HEK293T (cell line): ENCODE data around the gene TTC9.

ENCODE experiments used
- CTCF ChIA-PET: fragments of 350-600 bp; formaldehyde crosslinking; extraction: SDS; loops from one replicate; lab custom pipeline; 2021; ENCODE audit warnings: antibody characterized with exemption, inconsistent platforms; lab: Yijun Ruan, JAX
- POLR2A ChIA-PET: fragments of 350-600 bp; formaldehyde crosslinking; extraction: SDS; loops from one replicate; lab custom pipeline; 2020; ENCODE audit warnings: antibody characterized with exemption, inconsistent platforms; lab: Yijun Ruan, JAX
- DNase-seq: peaks from one replicate; pipeline ENCODE4 v3.0.0; 2012; ENCODE audit warnings: mixed read lengths; ENCODE audit errors: extremely low spot score
- ARNT ChIP-seq: fragments of 450-650 bp; IDR thresholded peaks from 2 replicates; pipeline ENCODE4 v1.6.1; 2017; ENCODE audit warnings: mild to moderate bottlenecking
- BHLHE40 ChIP-seq: fragments of 450-650 bp; IDR thresholded peaks from 2 replicates; pipeline ENCODE4 v1.6.1; 2016; ENCODE audit warnings: mild to moderate bottlenecking, moderate library complexity, borderline replicate concordance
- CTBP1 ChIP-seq: fragments of 450-650 bp; IDR thresholded peaks from 2 replicates; pipeline ENCODE4 v1.6.1; 2016; ENCODE audit warnings: borderline replicate concordance
- ELF4 ChIP-seq: fragments of 450-650 bp; IDR thresholded peaks from 2 replicates; pipeline ENCODE4 v1.6.1; 2017; ENCODE audit warnings: antibody characterized with exemption
- FOXA1 ChIP-seq: fragments of 450-650 bp; IDR thresholded peaks from 2 replicates; pipeline ENCODE4 v1.6.1; 2016; ENCODE audit warnings: mild to moderate bottlenecking
- FOXK2 ChIP-seq: fragments of 450-650 bp; IDR thresholded peaks from 2 replicates; pipeline ENCODE4 v1.6.1; 2016; ENCODE audit warnings: mild to moderate bottlenecking
- FOXM1 ChIP-seq: fragments of 450-650 bp; IDR thresholded peaks from 2 replicates; pipeline ENCODE4 v1.6.1; 2017; ENCODE audit warnings: mild to moderate bottlenecking, borderline replicate concordance
- HDGF ChIP-seq: fragments of 450-650 bp; IDR thresholded peaks from 2 replicates; pipeline ENCODE4 v1.6.1; 2017; ENCODE audit warnings: antibody characterized with exemption, borderline replicate concordance
- L3MBTL2 ChIP-seq: fragments of 450-650 bp; conservative IDR thresholded peaks from 2 replicates; pipeline ENCODE4 v1.6.1; 2016; ENCODE audit warnings: mild to moderate bottlenecking
- LEF1 ChIP-seq: fragments of 450-650 bp; IDR thresholded peaks from 2 replicates; pipeline ENCODE4 v1.6.1; 2017; ENCODE audit warnings: mild to moderate bottlenecking, borderline replicate concordance
- NFRKB ChIP-seq: fragments of 450-650 bp; IDR thresholded peaks from 2 replicates; pipeline ENCODE4 v1.6.1; 2016; ENCODE audit warnings: mild to moderate bottlenecking, moderate library complexity
- SP1 ChIP-seq: fragments of 450-650 bp; IDR thresholded peaks from 2 replicates; pipeline ENCODE4 v1.6.1; 2017
- SUZ12 ChIP-seq: fragments of 450-650 bp; IDR thresholded peaks from 2 replicates; pipeline ENCODE4 v1.6.1; 2016; ENCODE audit warnings: mild to moderate bottlenecking
- TARDBP ChIP-seq: fragments of 450-650 bp; IDR thresholded peaks from 2 replicates; pipeline ENCODE4 v1.6.1; 2016
- ZNF384 ChIP-seq: fragments of 450-650 bp; IDR thresholded peaks from 2 replicates; pipeline ENCODE4 v1.6.1; 2016
- TF ChIP-seq, protein P1 (sequence below): fragments of 450-650 bp; IDR thresholded peaks from 2 replicates; pipeline ENCODE4 v1.6.1; 2016

Gene TTC9

DNA sequence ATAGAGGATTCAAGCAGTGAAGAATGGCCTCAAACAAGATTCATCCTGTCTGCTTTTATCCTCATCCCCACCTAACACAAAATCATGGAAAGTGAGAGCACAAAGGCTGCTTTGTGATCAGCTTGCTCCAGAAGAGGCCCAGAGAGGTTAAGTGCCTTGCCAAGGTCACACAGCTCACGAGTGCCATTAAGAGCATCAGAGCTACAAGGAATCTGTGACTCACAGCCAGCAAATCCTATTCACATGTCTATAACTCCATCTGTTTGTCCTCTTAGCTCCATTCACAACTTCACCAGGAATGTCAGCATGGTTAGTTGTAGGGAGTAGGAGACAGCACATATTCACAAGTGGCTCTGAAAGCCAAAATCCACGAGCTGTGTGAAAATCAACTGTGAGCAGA, 79.8 kb downstream of the TTC9 start:
- ChIA-PET CTCF (interaction anchor here (0.6 kb wide), 1 partner anchor 42 kb away, joined by 3 read pairs; no protein-coding TSS in a partner anchor), POLR2A (no interaction called here)
- TF ChIP-seq HDGF: no peak
- TF ChIP-seq SP1: no peak
- no peak for TF ChIP-seq FOXK2
- no peak for TF ChIP-seq ZNF384
- TF ChIP-seq FOXA1: no peak
- TF ChIP-seq CTBP1: no peak
- no peak for TF ChIP-seq NFRKB
- TF ChIP-seq L3MBTL2: no peak
- DNase-seq: no peak

DNA sequence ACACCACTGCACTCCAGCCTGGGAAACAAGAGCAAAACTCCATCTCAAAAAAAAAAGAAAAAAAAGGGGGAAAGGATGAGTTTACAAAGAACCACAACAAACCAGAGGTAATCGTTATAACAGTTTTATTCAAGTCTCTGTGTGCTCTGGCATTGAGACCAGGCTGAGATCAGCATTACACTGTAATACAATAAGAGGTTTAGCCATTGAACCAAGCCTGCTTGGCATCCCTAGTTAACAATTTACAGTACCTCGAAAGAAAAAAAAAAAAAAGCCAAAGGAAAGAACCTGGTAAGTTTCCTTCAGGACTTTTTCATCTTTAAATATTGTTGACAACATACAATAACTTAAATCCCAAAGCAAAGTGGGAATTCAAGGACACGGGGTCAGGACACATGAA, 80.7 kb downstream of the TTC9 start:
- TF ChIP-seq FOXK2 (no peak), BHLHE40 (no peak), L3MBTL2 (no peak), FOXA1 (no peak), FOXM1 (no peak), LEF1 (no peak), HDGF (no peak)
- POLR2A ChIA-PET: no interaction called here
- CTCF ChIA-PET: no interaction called here
- DNase-seq: no peak

DNA sequence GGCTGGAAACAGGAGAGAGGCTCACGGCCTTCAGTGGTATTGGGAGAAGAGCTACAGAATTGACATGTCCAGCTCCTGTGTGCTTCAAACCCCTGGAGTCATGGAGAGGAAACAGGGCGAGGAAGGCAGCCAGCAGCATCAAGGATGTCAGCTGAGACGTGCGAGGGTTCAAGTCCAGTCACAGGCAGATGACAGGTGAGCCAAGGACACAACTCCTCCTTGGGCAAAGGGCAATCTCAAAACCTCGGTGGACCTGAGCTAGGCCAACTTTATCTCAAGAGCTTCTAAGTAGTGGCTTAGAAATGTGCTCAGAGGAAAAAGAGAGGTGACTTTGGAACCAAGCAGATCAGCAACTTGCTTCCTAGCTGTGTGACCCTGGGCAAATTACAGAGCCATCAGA, 81.6 kb downstream of the TTC9 start:
- no peak for TF ChIP-seq FOXM1
- DNase-seq: no peak
- CTCF ChIA-PET: interaction anchor here (0.6 kb wide), 1 partner anchor 97 kb away, joined by 4 read pairs; no protein-coding TSS in a partner anchor
- POLR2A ChIA-PET: interaction anchor here (1.0 kb wide), 1 partner anchor 86 kb away, joined by 5 read pairs; the partner anchor contains the start of gene MAP3K9

DNA sequence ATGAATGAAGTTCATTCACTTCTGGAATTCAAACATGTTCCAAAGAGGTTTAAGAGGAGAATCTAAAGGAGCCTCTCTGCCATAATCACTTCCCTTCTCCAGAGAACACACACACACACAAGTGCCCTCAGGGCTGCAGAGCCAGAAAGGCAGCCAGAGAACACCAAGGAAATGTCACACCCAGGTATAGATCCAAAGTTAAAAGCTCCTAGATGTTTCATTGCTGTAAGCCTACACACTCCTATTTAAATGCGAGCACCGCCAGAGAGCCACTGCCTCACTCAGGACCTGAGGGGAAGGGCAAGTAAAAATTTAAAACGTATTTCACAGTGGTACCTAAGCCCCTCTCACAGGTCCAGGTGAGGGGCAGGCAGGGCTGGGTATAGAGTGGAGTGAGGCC, 82.4 kb downstream of the TTC9 start:
- POLR2A ChIA-PET: no interaction called here
- CTCF ChIA-PET: no interaction called here
- no peak for DNase-seq
- TF ChIP-seq FOXA1 (no peak), TARDBP (no peak), HDGF (no peak), LEF1 (no peak), ELF4 (no peak), FOXK2 (no peak), CTBP1 (no peak), SUZ12 (no peak), FOXM1 (no peak), ARNT (no peak), L3MBTL2 (no peak), ZNF384 (no peak), NFRKB (no peak), SP1 (no peak), BHLHE40 (no peak)
- TF ChIP-seq, protein P1, sequence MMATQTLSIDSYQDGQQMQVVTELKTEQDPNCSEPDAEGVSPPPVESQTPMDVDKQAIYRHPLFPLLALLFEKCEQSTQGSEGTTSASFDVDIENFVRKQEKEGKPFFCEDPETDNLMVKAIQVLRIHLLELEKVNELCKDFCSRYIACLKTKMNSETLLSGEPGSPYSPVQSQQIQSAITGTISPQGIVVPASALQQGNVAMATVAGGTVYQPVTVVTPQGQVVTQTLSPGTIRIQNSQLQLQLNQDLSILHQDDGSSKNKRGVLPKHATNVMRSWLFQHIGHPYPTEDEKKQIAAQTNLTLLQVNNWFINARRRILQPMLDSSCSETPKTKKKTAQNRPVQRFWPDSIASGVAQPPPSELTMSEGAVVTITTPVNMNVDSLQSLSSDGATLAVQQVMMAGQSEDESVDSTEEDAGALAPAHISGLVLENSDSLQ: no peak

DNA sequence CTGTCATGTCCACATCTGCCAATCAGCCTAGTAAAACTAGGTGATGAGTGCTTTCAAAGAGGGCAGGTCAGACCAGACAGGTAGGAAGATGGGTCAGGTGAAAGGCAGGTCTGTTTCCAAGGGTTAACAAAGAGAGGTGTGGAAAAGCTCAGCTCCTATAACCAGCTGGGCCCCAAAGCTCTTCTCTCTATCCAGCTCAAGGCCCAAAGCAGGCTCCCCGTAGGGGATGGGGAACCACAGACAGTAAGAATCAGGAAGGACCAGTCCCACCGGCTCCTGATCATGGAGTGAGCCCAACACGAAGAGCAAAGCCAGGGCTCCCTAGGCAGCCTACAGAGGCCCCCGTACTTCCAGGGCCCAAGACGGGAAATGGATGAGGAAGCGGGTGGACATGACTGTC, 83.2 kb downstream of the TTC9 start:
- ChIA-PET POLR2A (no interaction called here), CTCF (no interaction called here)
- no peak for TF ChIP-seq ELF4
- no peak for TF ChIP-seq LEF1
- no peak for TF ChIP-seq HDGF
- no peak for TF ChIP-seq FOXA1
- TF ChIP-seq ZNF384: no peak
- no peak for DNase-seq
